Right lobe of liver (tissue), 6 donors: ENCODE measurements around the gene SP140L. TPM values are rescaled to one million over a fixed set of nuclear protein-coding genes. Genes with fewer than 3 reads are reported as not detected.

Experiments used
- ATAC-seq, 4 donors: fragments of 200-7000 bp; cut with Tn5 transposase; one replicate each; pipeline ENCODE4 v1.9.1; 2020; ENCODE audit warnings: mild to moderate bottlenecking in 4 of 4, moderate library complexity in 4 of 4
- DNase-seq, 3 donors: peaks; one replicate each; pipeline ENCODE4 v3.0.0-alpha.2; 2020
- H3K27ac ChIP-seq, 3 donors: fragments of 200-600 bp; one replicate each; pipeline ENCODE4 v1.8.0; 2022
- H3K27me3 ChIP-seq, 2 donors: fragments of 200-600 bp; one replicate each; pipeline ENCODE4 v1.8.0; 2022
- H3K36me3 ChIP-seq, 4 donors: fragments of 200-600 bp; sonication (generic) in 1 of 4; one replicate each; pipeline versions ENCODE4 v1.5.1 to v1.8.0; 2017 to 2022; ENCODE audit warnings: control low read depth in 1 of 4
- H3K4me1 ChIP-seq, 4 donors: fragments of 200-600 bp; sonication (generic) in 1 of 4; one replicate each; pipeline versions ENCODE4 v1.5.1 to v1.8.0; 2017 to 2022; ENCODE audit warnings: control low read depth in 1 of 4
- H3K4me3 ChIP-seq, 3 donors: fragments of 200-600 bp; one replicate each; pipeline ENCODE4 v1.8.0; 2022
- H3K9me3 ChIP-seq, 4 donors: fragments of 200-600 bp; sonication (generic) in 1 of 4; one replicate each; pipeline versions ENCODE4 v1.5.1 to v1.8.0; 2017 to 2022; ENCODE audit warnings: control low read depth in 1 of 4
- POLR2A ChIP-seq: fragments of 450-650 bp; IDR thresholded peaks from one replicate; pipeline ENCODE4 v1.6.1; 2017; ENCODE audit warnings: antibody characterized with exemption, mild to moderate bottlenecking
- WGBS: methylation state at CpG from one replicate; pipeline ENCODE4 v1.1.6; 2018; ENCODE audit warnings: low coverage, low lambda C conversion rate; ENCODE audit not compliant: insufficient coverage; ENCODE audit errors: missing lambda C conversion rate; 5-methylcytosine and 5-hydroxymethylcytosine counted together
- intact Hi-C, 2 donors: fragments of 100-400 bp; cut with DNase I; formaldehyde crosslinking; loops; one replicate each; pipeline versions ENCODE4 v1.11.2 to v1.14.1; 2022
- total RNA-seq, 6 experiments: library from RNA; depleted of rRNA in 2 of 6; stranded (reverse); fragments of >200 nt in 2 of 6; fragmentation: NEBNext Ultra II Directional in 3 of 6; extraction: Animal tissue kit (Norgen Biotek cat#: 25700) in 3 of 6; gene quantifications; one replicate each; pipeline versions ENCODE4 v1.1.0 to v1.2.4, GENCODE V29; 2016 to 2023
- TF ChIP-seq, protein P1 (sequence below), 4 donors: fragments of 200-600 bp in 3 of 4; fragments of 450-650 bp in 1 of 4; IDR thresholded peaks; one replicate each; pipeline versions ENCODE4 v1.5.1 to v1.8.0; 2016 to 2022; ENCODE audit warnings: antibody characterized with exemption in 4 of 4, mild to moderate bottlenecking in 2 of 4
- donor health status: DM: no; HTN: yes; CAD: no.
- donor health status: DM: no; HTN: no; CAD: no.
- donor health status: DM: no; HTN: no; CAD: no.
- donor health status: DM: no; HTN: yes; CAD: no.
- donor health status: DM: no; HTN: yes; CAD: no.

SP140L gene
- total RNA-seq, 6 experiments from 2014 or later: 6.6 to 17.9 (median 11.3) TPM

DNA sequence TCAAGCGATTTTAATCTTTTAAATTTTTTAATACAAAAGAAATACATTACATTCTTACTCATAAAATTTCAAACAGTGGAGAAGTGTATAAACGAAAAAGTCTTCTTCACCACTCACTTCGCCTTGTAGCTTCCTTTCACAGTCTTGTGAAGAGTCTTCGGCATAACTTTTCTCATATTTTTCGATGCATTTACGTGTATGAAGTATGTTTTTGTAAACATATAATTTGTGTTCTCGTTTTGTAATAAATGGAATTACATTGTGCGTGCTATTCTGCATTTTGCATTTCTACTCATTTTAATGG, 1.1 kb downstream of the SP140L start:
- DNase-seq (no peak), ATAC-seq (no peak)
- no peaks in the 10 kb centered on the region for H3K9me3 ChIP-seq
- intact Hi-C loops: no loop called here
- 84% methylated on average over 5 of the region's 8 CpGs for WGBS
- H3K36me3 ChIP-seq: no peaks in the 10 kb centered on the region
- TF ChIP-seq, protein P1, sequence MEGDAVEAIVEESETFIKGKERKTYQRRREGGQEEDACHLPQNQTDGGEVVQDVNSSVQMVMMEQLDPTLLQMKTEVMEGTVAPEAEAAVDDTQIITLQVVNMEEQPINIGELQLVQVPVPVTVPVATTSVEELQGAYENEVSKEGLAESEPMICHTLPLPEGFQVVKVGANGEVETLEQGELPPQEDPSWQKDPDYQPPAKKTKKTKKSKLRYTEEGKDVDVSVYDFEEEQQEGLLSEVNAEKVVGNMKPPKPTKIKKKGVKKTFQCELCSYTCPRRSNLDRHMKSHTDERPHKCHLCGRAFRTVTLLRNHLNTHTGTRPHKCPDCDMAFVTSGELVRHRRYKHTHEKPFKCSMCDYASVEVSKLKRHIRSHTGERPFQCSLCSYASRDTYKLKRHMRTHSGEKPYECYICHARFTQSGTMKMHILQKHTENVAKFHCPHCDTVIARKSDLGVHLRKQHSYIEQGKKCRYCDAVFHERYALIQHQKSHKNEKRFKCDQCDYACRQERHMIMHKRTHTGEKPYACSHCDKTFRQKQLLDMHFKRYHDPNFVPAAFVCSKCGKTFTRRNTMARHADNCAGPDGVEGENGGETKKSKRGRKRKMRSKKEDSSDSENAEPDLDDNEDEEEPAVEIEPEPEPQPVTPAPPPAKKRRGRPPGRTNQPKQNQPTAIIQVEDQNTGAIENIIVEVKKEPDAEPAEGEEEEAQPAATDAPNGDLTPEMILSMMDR (IDR thresholded peaks at IDR 0.05): no peak
- no peak for TF ChIP-seq POLR2A
- H3K27ac ChIP-seq: peak overlapping the region in 1 of 3 donors; percentile 84
- H3K4me3 ChIP-seq: peak overlapping the region; percentile 49 to 58 (median 56)
- H3K27me3 ChIP-seq: no peaks in the 10 kb centered on the region
- H3K4me1 ChIP-seq: peaks cover 0 to 10% (median 4%) of the 10 kb centered on the region in 4 donors

DNA sequence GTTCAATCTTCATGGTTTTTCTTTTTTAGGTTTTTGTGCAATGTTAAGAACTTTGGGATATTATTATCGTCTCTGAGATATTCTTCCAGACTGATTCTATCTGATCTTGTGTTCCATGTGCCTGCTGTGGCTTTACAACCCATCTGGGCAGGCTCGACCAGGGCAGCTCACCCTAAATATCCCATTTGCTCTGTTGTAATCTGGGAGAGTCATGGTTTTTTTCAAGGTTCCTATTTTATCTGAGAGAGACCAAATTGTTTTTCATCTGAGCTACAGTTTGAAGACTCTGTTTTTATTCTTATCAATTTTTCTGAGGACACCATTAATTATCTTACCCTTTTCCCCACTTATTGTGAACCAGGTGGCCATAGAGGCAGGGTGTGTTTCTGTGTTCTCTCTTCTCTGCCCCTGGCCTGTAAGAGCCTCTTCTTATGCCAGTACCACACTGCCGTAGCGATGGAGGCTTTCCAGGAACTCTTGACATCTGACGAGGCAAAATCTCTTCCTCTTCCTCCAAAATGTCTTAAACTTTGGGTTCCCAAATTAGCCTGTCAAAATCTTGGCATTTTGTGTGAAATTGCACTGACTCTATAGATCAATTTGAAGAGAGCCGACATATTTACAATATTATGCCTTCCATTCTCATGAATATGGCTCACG, 3.1 kb downstream of the SP140L start:
- H3K4me3 ChIP-seq: no peak overlapping the region
- intact Hi-C loops: no loop called here
- H3K27me3 ChIP-seq: no peaks in the 10 kb centered on the region
- TF ChIP-seq, protein P1 (IDR thresholded peaks at IDR 0.05): no peak
- no peak for TF ChIP-seq POLR2A
- DNase-seq (no peak), ATAC-seq (no peak)
- no peaks in the 10 kb centered on the region for H3K9me3 ChIP-seq
- no peaks in the 10 kb centered on the region for H3K36me3 ChIP-seq
- 76% methylated on average over 7 of the region's 7 CpGs for WGBS
- H3K27ac ChIP-seq: no peak overlapping the region
- H3K4me1 ChIP-seq: peaks cover 0 to 10% (median 4%) of the 10 kb centered on the region in 4 donors

DNA sequence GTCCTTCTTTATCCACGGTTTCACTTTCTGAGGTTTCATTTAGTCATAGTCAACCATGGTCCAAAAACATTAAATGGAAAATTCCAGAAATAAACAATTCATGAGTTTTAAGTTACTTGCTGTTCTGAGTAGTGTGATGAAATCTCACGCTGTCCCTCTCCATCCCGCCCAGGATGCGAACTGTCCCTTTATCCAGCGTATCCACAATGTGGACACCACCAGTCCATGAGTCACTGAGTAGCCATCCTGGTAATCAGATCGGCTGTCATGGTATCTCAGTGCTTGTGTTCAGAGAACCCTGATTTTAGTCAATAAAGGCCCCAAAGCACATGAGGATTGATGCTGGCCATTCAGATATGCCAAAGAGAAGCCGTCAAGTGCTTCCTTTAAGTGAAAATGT, 3.7 kb downstream of the SP140L start:
- H3K27ac ChIP-seq: no peak overlapping the region

DNA sequence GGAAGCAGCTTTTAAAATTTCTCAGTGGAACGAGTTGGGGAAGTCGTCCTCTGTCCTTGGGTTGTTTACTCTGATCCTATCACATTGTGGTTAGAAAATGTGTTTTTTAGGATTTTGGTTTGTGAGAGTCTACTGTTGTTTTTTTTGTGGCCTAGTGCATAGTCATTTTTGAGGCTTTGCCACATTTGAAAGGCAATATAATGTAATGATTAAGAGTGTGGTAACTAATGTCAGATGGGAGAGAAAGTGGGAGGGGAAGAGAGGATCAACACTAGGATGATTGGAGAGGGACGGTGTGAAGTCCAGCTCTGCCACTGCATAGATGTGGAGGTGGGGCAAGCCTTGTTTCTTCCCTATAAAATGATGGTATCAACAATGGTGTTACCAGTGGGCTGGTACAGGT, 8.5 kb downstream of the SP140L start:
- DNase-seq (no peak), ATAC-seq (no peak)
- Histone ChIP-seq H3K36me3 (no peaks in the 10 kb centered on the region), H3K27me3 (no peaks in the 10 kb centered on the region), H3K9me3 (no peaks in the 10 kb centered on the region), H3K27ac (no peak overlapping the region), H3K4me3 (no peak overlapping the region), H3K4me1 (no peaks in the 10 kb centered on the region)
- TF ChIP-seq POLR2A: no peak
- TF ChIP-seq, protein P1 (IDR thresholded peaks at IDR 0.05): no peak
- intact Hi-C loops: no loop called here
- WGBS: 44% methylated on average over 3 of the region's 3 CpGs

More for the DNA sequence above, 3.7 kb downstream of the SP140L start:
- Histone ChIP-seq H3K36me3 (no peaks in the 10 kb centered on the region), H3K27me3 (no peaks in the 10 kb centered on the region), H3K4me3 (no peak overlapping the region), H3K4me1 (peaks cover 0 to 10% (median 4%) of the 10 kb centered on the region in 4 donors), H3K9me3 (no peaks in the 10 kb centered on the region)
- intact Hi-C loops: no loop called here
- TF ChIP-seq, protein P1 (IDR thresholded peaks at IDR 0.05): no peak
- no peak for TF ChIP-seq POLR2A
- no peak for ATAC-seq
- no peak for DNase-seq
- 89% methylated on average over 7 of the region's 7 CpGs for WGBS
